ENCODE measurements around the gene BABAM2. TPM values are rescaled to one million over a fixed set of nuclear protein-coding genes. Genes with fewer than 3 reads are reported as not detected.

The BABAM2 gene
- total RNA-seq, 1 experiment from 2014 or later, result 27.1 TPM

- Histone ChIP-seq H3T11ph (ENCODE audit: low read length) (no peak overlapping the region), H4K20me1 (ENCODE audit: control insufficient read depth, insufficient read depth, insufficient read length) (no peaks in the 10 kb centered on the region), H4K8ac (replicated peaks; ENCODE audit: insufficient read length, low read depth, low read length) (no peak overlapping the region), H3K27ac (ENCODE audit: insufficient read length, low read depth, low read length) (no peak overlapping the region), H3K18ac (ENCODE audit: insufficient read length, low read depth, low read length) (no peak overlapping the region), H2AK5ac (ENCODE audit: insufficient read length, low read length) (no peak overlapping the region), H2BK120ac (ENCODE audit: low read depth, low read length, poor library complexity, severe bottlenecking) (no peak overlapping the region), H3K4ac (ENCODE audit: low read depth, low read length) (no peak overlapping the region), H2BK20ac (ENCODE audit: low read depth, low read length, poor library complexity, severe bottlenecking) (no peak overlapping the region), H4K91ac (ENCODE audit: insufficient read length, low read depth, low read length) (no peak overlapping the region), H2AFZ (ENCODE audit: low read length) (no peak overlapping the region), H3K23ac (ENCODE audit: insufficient read length, low read depth, low read length) (no peak overlapping the region), H2BK12ac (ENCODE audit: insufficient read length, low read depth, low read length) (no peak overlapping the region), H3K14ac (ENCODE audit: insufficient read depth, low read length) (no peak overlapping the region), H3K79me2 (ENCODE audit: insufficient read depth, low read length) (no peaks in the 10 kb centered on the region), H3K4me1 (ENCODE audit: insufficient read depth, low read length) (no peaks in the 10 kb centered on the region), H3K79me1 (ENCODE audit: insufficient read depth, low read depth, low read length, poor library complexity, severe bottlenecking) (no peaks in the 10 kb centered on the region), H3K56ac (ENCODE audit: insufficient read length, low read depth, low read length) (no peak overlapping the region), H4K5ac (ENCODE audit: insufficient read length, low read depth, low read length) (no peak overlapping the region), H3K27me3 (ENCODE audit: insufficient read depth, low read length) (no peaks in the 10 kb centered on the region), H3K23me2 (ENCODE audit: insufficient read length, low read depth, low read length, poor library complexity, severe bottlenecking) (no peaks in the 10 kb centered on the region), H3K4me2 (ENCODE audit: insufficient read depth, insufficient read length, low read length) (no peak overlapping the region), H2BK15ac (ENCODE audit: low read depth, low read length) (no peak overlapping the region), H3K9ac (ENCODE audit: extremely low read depth, insufficient read length, low read length) (no peak overlapping the region), H3K9me3 (ENCODE audit: control insufficient read depth, low read depth, low read length) (no peaks in the 10 kb centered on the region), H2BK5ac (ENCODE audit: insufficient read length, low read length) (no peak overlapping the region)
- peaks cover 0 to 5% of the 10 kb centered on the region in 2 experiments; a peak in 2 of 4 replicates for H3K4me1 Mint-ChIP-seq
- H3K27me3 Mint-ChIP-seq (ENCODE audit: low read depth), result no peaks in the 10 kb centered on the region
- no peaks in the 10 kb centered on the region for H3K9me3 Mint-ChIP-seq
- no peaks in the 10 kb centered on the region for H3K36me3 Mint-ChIP-seq (ENCODE audit: insufficient read depth in 1 of 3, low read depth in 3 of 3)
- no peak overlapping the region for H3K27ac Mint-ChIP-seq
- H3K4me3 Mint-ChIP-seq, result no peak overlapping the region
- no peak for DNase-seq
- no peak for TF ChIP-seq CTCF (conservative IDR thresholded peaks at IDR 0.05)
Measured at GRCh38 chr2:28047681-28048080, 157.2 kb downstream of the BABAM2 start.

All from H9 (cell line).